ENCODE measurements around the gene ESYT2. TPM values are rescaled to one million over a fixed set of nuclear protein-coding genes. Genes with fewer than 3 reads are reported as not detected.
"Not testable (repeated sequence)": the region's sequence is repeated elsewhere in the genome, so short reads cannot be mapped to it uniquely, and the experiment has no call there.

ESYT2 gene
- total RNA-seq, 2 experiments from 2014 or later = 52.1 to 52.5 TPM

- Mint-ChIP-seq H3K27me3 (no peaks in the 10 kb centered on the region), H3K4me1 (peaks cover 13% of the 10 kb centered on the region), H3K36me3 (peaks cover 4% of the 10 kb centered on the region), H3K27ac (no peak overlapping the region), H3K4me3 (no peak overlapping the region), H3K9me3 (peaks cover 5% of the 10 kb centered on the region)
- no peak for DNase-seq
These were observed 118.6 kb downstream of the ESYT2 start for GRCh38 chr7:158710651-158711102.

- DNase-seq = no peak
- H3K27me3 Mint-ChIP-seq = no peaks in the 10 kb centered on the region
- peaks cover 5% of the 10 kb centered on the region for H3K9me3 Mint-ChIP-seq
- H3K36me3 Mint-ChIP-seq = peaks cover 16% of the 10 kb centered on the region
- H3K27ac Mint-ChIP-seq = no peak overlapping the region
- peaks cover 28% of the 10 kb centered on the region for H3K4me1 Mint-ChIP-seq
- no peak overlapping the region for H3K4me3 Mint-ChIP-seq
These were observed 121.7 kb downstream of the ESYT2 start for GRCh38 chr7:158707610-158708009.

- H3K4me1 Mint-ChIP-seq = peaks cover 30% of the 10 kb centered on the region
- peaks cover 4% of the 10 kb centered on the region for H3K9me3 Mint-ChIP-seq
- no peak overlapping the region for H3K27ac Mint-ChIP-seq
- peaks cover 17% of the 10 kb centered on the region for H3K36me3 Mint-ChIP-seq
- no peak overlapping the region for H3K4me3 Mint-ChIP-seq
- DNase-seq = no peak
- H3K27me3 Mint-ChIP-seq = no peaks in the 10 kb centered on the region
These were observed 122.4 kb downstream of the ESYT2 start for GRCh38 chr7:158706710-158707590.

GRCh38 chr7:158706273-158706704 is 123.0 kb downstream of the ESYT2 start:
- Mint-ChIP-seq H3K27ac (no peak overlapping the region), H3K36me3 (peaks cover 23% of the 10 kb centered on the region), H3K9me3 (peaks cover 4% of the 10 kb centered on the region), H3K4me1 (peaks cover 37% of the 10 kb centered on the region), H3K4me3 (peak overlapping the region; percentile 35), H3K27me3 (no peaks in the 10 kb centered on the region)
- DNase-seq = no peak

GRCh38 chr7:158705234-158705850 is 124.0 kb downstream of the ESYT2 start:
- Mint-ChIP-seq H3K27ac (peak overlapping the region; percentile 9), H3K27me3 (no peaks in the 10 kb centered on the region), H3K36me3 (peaks cover 31% of the 10 kb centered on the region), H3K4me3 (peak overlapping the region; percentile 85), H3K4me1 (peaks cover 35% of the 10 kb centered on the region), H3K9me3 (peaks cover 4% of the 10 kb centered on the region)
- DNase-seq = no peak

- Mint-ChIP-seq H3K4me1 (peaks cover 33% of the 10 kb centered on the region), H3K27ac (peak within 1 kb of the TSS; percentile 90), H3K27me3 (no peaks in the 10 kb centered on the region), H3K4me3 (peak within 1 kb of the TSS; percentile 85), H3K9me3 (peaks cover 4% of the 10 kb centered on the region), H3K36me3 (peaks cover 31% of the 10 kb centered on the region)
- peak; percentile 98 for DNase-seq
These were observed 124.6 kb downstream of the ESYT2 start, which contains the start of gene NCAPG2 for GRCh38 chr7:158704524-158705233. TSS of gene NCAPG2 (minus strand) at chr7:158704804. CDS start at chr7:158701899, 2,905 bp downstream.

GRCh38 chr7:158703679-158704523 is 125.4 kb downstream of the ESYT2 start:
- H3K27me3 Mint-ChIP-seq = not testable (repeated sequence)

GRCh38 chr7:158702944-158703343 is 126.4 kb downstream of the ESYT2 start:
- Mint-ChIP-seq H3K36me3 (peaks cover 43% of the 10 kb centered on the region), H3K9me3 (peaks cover 4% of the 10 kb centered on the region)

More at GRCh38 chr7:158703679-158704523, 125.4 kb downstream of the ESYT2 start:
- not testable (repeated sequence) for H3K9me3 Mint-ChIP-seq, DNase-seq
- Mint-ChIP-seq H3K4me1 (peaks cover 33% of the 10 kb centered on the region), H3K27ac (peak overlapping the region; percentile 90), H3K4me3 (peak overlapping the region; percentile 85), H3K36me3 (peaks cover 38% of the 10 kb centered on the region)

GRCh38 chr7:158702196-158702595 is 127.1 kb downstream of the ESYT2 start:
- peaks cover 2% of the 10 kb centered on the region for H3K9me3 Mint-ChIP-seq
- peaks cover 46% of the 10 kb centered on the region for H3K36me3 Mint-ChIP-seq
- no peaks in the 10 kb centered on the region for H3K27me3 Mint-ChIP-seq
- H3K4me1 Mint-ChIP-seq = peaks cover 35% of the 10 kb centered on the region
- no peak overlapping the region for H3K27ac Mint-ChIP-seq
- peak overlapping the region; percentile 85 for H3K4me3 Mint-ChIP-seq
- DNase-seq = no peak

More at GRCh38 chr7:158702944-158703343, 126.4 kb downstream of the ESYT2 start:
- no peaks in the 10 kb centered on the region for H3K27me3 Mint-ChIP-seq
- H3K4me1 Mint-ChIP-seq = peaks cover 33% of the 10 kb centered on the region
- peak overlapping the region; percentile 85 for H3K4me3 Mint-ChIP-seq
- peak overlapping the region; percentile 69 for H3K27ac Mint-ChIP-seq
- no peak for DNase-seq

GRCh38 chr7:158700008-158700407 is 129.3 kb downstream of the ESYT2 start:
- Mint-ChIP-seq H3K27ac (no peak overlapping the region), H3K4me3 (no peak overlapping the region), H3K9me3 (peaks cover 2% of the 10 kb centered on the region), H3K27me3 (no peaks in the 10 kb centered on the region), H3K36me3 (peaks cover 58% of the 10 kb centered on the region), H3K4me1 (peaks cover 34% of the 10 kb centered on the region)
- no peak for DNase-seq

- DNase-seq = no peak
- Mint-ChIP-seq H3K27me3 (no peaks in the 10 kb centered on the region), H3K4me3 (no peak overlapping the region), H3K4me1 (peaks cover 34% of the 10 kb centered on the region), H3K9me3 (peaks cover 2% of the 10 kb centered on the region), H3K27ac (no peak overlapping the region), H3K36me3 (peaks cover 59% of the 10 kb centered on the region)
These were observed 130.0 kb downstream of the ESYT2 start for GRCh38 chr7:158699341-158699740.

- Mint-ChIP-seq H3K27me3 (no peaks in the 10 kb centered on the region), H3K4me3 (no peak overlapping the region), H3K9me3 (peaks cover 2% of the 10 kb centered on the region), H3K27ac (no peak overlapping the region), H3K4me1 (peaks cover 34% of the 10 kb centered on the region), H3K36me3 (peaks cover 60% of the 10 kb centered on the region)
- no peak for DNase-seq
These were observed 130.6 kb downstream of the ESYT2 start for GRCh38 chr7:158698657-158699195.

GRCh38 chr7:158697597-158697996 is 131.7 kb downstream of the ESYT2 start:
- H3K27me3 Mint-ChIP-seq, H3K9me3 Mint-ChIP-seq, H3K4me3 Mint-ChIP-seq, H3K27ac Mint-ChIP-seq, DNase-seq: not testable (repeated sequence)
- Mint-ChIP-seq H3K36me3 (peaks cover 54% of the 10 kb centered on the region), H3K4me1 (peaks cover 25% of the 10 kb centered on the region)
